SK-N-SH treated with all-trans-retinoic acid at 6 μM for 48 hours (cell line): ENCODE results near the gene RBFOX1.

ENCODE experiments used
- ZFP3 ChIP-seq: fragments of 250-450 bp; sonication (Bioruptor Pico); IDR thresholded peaks from 2 replicates; pipeline ENCODE4 v1.5.0; 2020; ENCODE audit warnings: mild to moderate bottlenecking, moderate library complexity
- ZNF565 ChIP-seq: fragments of 450-650 bp; formaldehyde crosslinking; conservative IDR thresholded peaks from 2 replicates; pipeline ENCODE4 v1.5.0; 2020; ENCODE audit warnings: low read depth, mild to moderate bottlenecking, moderate library complexity
- TF ChIP-seq, protein P1 (sequence below): fragments of 250-450 bp; sonication (Bioruptor Pico); IDR thresholded peaks from 2 replicates; pipeline ENCODE4 v1.5.1; 2020; ENCODE audit warnings: low read depth, mild to moderate bottlenecking, moderate library complexity
- TF ChIP-seq, protein P2 (sequence below): fragments of 250-450 bp; sonication (Bioruptor Pico); IDR thresholded peaks from 2 replicates; pipeline ENCODE4 v1.5.0; 2020; ENCODE audit warnings: mild to moderate bottlenecking, moderate library complexity
- TF ChIP-seq, protein P3 (sequence below): fragments of 250-450 bp; sonication (Bioruptor Pico); IDR thresholded peaks from 2 replicates; pipeline ENCODE4 v1.8.0; 2020; ENCODE audit warnings: mild to moderate bottlenecking, moderate library complexity, borderline replicate concordance

DNA sequence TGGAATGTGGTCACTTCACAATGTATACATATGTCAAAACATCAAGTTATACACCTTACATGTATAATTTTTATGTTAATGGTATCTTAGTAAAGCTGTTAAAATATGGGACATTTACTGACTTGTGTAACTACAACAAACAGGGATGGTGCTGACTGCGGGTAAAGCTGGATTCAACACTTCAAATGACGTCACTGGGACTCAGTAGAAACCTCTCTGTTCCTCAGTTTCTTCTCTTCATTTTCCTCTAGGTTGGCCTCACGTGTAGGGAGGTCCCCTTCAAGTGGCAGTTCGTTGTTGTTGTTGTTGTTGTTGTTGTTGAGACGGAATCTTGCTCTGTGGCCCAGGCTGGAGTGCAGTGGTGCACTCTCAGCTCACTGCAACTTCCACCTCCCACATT is 182.9 kb downstream of the RBFOX1 start:
- TF ChIP-seq, protein P1, sequence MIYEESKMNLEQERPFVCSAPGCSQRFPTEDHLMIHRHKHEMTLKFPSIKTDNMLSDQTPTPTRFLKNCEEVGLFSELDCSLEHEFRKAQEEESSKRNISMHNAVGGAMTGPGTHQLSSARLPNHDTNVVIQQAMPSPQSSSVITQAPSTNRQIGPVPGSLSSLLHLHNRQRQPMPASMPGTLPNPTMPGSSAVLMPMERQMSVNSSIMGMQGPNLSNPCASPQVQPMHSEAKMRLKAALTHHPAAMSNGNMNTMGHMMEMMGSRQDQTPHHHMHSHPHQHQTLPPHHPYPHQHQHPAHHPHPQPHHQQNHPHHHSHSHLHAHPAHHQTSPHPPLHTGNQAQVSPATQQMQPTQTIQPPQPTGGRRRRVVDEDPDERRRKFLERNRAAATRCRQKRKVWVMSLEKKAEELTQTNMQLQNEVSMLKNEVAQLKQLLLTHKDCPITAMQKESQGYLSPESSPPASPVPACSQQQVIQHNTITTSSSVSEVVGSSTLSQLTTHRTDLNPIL (CRISPR knock-in tag), result no peak
- TF ChIP-seq, protein P2, sequence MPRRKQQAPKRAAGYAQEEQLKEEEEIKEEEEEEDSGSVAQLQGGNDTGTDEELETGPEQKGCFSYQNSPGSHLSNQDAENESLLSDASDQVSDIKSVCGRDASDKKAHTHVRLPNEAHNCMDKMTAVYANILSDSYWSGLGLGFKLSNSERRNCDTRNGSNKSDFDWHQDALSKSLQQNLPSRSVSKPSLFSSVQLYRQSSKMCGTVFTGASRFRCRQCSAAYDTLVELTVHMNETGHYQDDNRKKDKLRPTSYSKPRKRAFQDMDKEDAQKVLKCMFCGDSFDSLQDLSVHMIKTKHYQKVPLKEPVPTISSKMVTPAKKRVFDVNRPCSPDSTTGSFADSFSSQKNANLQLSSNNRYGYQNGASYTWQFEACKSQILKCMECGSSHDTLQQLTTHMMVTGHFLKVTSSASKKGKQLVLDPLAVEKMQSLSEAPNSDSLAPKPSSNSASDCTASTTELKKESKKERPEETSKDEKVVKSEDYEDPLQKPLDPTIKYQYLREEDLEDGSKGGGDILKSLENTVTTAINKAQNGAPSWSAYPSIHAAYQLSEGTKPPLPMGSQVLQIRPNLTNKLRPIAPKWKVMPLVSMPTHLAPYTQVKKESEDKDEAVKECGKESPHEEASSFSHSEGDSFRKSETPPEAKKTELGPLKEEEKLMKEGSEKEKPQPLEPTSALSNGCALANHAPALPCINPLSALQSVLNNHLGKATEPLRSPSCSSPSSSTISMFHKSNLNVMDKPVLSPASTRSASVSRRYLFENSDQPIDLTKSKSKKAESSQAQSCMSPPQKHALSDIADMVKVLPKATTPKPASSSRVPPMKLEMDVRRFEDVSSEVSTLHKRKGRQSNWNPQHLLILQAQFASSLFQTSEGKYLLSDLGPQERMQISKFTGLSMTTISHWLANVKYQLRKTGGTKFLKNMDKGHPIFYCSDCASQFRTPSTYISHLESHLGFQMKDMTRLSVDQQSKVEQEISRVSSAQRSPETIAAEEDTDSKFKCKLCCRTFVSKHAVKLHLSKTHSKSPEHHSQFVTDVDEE, result no peak
- no peak for TF ChIP-seq ZNF565
- no peak for TF ChIP-seq ZFP3 (CRISPR knock-in tag)
- TF ChIP-seq, protein P3, sequence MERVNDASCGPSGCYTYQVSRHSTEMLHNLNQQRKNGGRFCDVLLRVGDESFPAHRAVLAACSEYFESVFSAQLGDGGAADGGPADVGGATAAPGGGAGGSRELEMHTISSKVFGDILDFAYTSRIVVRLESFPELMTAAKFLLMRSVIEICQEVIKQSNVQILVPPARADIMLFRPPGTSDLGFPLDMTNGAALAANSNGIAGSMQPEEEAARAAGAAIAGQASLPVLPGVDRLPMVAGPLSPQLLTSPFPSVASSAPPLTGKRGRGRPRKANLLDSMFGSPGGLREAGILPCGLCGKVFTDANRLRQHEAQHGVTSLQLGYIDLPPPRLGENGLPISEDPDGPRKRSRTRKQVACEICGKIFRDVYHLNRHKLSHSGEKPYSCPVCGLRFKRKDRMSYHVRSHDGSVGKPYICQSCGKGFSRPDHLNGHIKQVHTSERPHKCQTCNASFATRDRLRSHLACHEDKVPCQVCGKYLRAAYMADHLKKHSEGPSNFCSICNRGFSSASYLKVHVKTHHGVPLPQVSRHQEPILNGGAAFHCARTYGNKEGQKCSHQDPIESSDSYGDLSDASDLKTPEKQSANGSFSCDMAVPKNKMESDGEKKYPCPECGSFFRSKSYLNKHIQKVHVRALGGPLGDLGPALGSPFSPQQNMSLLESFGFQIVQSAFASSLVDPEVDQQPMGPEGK (CRISPR knock-in tag), result no peak
